A673 (cell line): ENCODE measurements around the gene ARHGEF28.

Source experiments
- EZH2 ChIP-seq: fragments of 200-600 bp; sonication (generic); IDR thresholded peaks from 2 replicates; pipeline ENCODE4 v1.6.1; 2017; ENCODE audit warnings: borderline replicate concordance, low read depth, mild to moderate bottlenecking, mixed read lengths, antibody characterized with exemption, low read length; ENCODE audit not compliant: poor library complexity, severe bottlenecking
- TF ChIP-seq, protein P1 (sequence below): fragments of 300-800, 200-600 bp; sonication (generic); conservative IDR thresholded peaks from 2 replicates; pipeline ENCODE4 v1.5.1; 2017; ENCODE audit warnings: low read depth, mild to moderate bottlenecking, antibody characterized with exemption, low read length, moderate library complexity, mixed read lengths

DNA sequence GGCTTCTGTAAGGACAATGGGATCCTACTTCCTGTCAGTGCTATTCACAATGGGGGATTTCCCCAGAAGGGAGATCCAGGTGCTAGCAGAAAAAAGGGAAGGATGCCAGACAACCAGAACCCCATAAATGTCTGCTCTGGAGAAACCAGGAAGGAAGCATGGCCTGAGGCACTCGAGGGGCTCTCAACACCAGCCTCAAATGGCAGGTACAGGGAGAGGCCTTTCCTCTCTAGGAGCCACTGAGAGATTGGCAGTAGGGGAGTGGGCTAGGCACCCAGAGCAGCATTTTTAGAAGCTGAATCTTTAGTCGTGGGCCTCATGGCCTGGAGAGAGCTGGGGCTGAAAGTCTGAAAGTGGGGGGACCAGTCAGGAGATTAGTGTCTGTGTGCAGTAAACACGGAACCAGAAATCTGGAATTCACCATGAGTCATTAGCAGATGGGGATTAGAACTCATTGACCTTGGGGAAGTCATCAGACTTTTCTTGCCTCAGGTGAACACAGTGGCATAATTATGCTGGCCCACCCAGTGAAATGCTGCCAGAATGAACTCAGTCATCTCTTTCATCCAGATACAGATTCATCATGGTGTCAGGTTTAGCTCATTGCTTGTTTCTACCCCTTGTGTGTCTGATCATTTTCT lies 28.3 kb downstream of the ARHGEF28 start:
- TF ChIP-seq, protein P1, sequence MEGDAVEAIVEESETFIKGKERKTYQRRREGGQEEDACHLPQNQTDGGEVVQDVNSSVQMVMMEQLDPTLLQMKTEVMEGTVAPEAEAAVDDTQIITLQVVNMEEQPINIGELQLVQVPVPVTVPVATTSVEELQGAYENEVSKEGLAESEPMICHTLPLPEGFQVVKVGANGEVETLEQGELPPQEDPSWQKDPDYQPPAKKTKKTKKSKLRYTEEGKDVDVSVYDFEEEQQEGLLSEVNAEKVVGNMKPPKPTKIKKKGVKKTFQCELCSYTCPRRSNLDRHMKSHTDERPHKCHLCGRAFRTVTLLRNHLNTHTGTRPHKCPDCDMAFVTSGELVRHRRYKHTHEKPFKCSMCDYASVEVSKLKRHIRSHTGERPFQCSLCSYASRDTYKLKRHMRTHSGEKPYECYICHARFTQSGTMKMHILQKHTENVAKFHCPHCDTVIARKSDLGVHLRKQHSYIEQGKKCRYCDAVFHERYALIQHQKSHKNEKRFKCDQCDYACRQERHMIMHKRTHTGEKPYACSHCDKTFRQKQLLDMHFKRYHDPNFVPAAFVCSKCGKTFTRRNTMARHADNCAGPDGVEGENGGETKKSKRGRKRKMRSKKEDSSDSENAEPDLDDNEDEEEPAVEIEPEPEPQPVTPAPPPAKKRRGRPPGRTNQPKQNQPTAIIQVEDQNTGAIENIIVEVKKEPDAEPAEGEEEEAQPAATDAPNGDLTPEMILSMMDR: no peak
- no peak for TF ChIP-seq EZH2
